Right kidney (tissue), 1 donor: ENCODE results near the gene RCSD1.

Source experiments
- DNase-seq: peaks from one replicate; pipeline ENCODE4 v3.0.0-alpha.2; 2016

Gene RCSD1

GRCh38 chr1:167744901-167745300 is 114.9 kb downstream of the RCSD1 start:
- DNase-seq: no peak

- no peak for DNase-seq
Measured at GRCh38 chr1:167746013-167746672, 116.1 kb downstream of the RCSD1 start.

GRCh38 chr1:167746988-167747655 is 117.1 kb downstream of the RCSD1 start:
- no peak for DNase-seq

- no peak for DNase-seq
Measured at GRCh38 chr1:167747988-167748387, 118.0 kb downstream of the RCSD1 start.

- DNase-seq: no peak
Measured at GRCh38 chr1:167748906-167749305, 118.9 kb downstream of the RCSD1 start.

- no peak for DNase-seq
Measured at GRCh38 chr1:167749741-167750140, 119.7 kb downstream of the RCSD1 start.

GRCh38 chr1:167750641-167751040 is 120.6 kb downstream of the RCSD1 start:
- no peak for DNase-seq

GRCh38 chr1:167751676-167752075 is 121.6 kb downstream of the RCSD1 start:
- DNase-seq: no peak

- DNase-seq: no peak
Measured at GRCh38 chr1:167752219-167752985, 122.4 kb downstream of the RCSD1 start.

GRCh38 chr1:167755654-167756053 is 125.6 kb downstream of the RCSD1 start:
- no peak for DNase-seq
